GM23248 (cell line): ENCODE measurements around the gene UPF1. TPM values are rescaled to one million over a fixed set of nuclear protein-coding genes. Genes with fewer than 3 reads are reported as not detected.

Source experiments
- DNase-seq: peaks from one replicate; pipeline ENCODE4 v3.0.0-alpha.2; 2015
- H2AFZ ChIP-seq: fragments of 200-600 bp; sonication (generic); 2 replicates; pipeline ENCODE4 v1.6.1; 2016; ENCODE audit warnings: antibody characterized with exemption
- H3F3A ChIP-seq: fragments of 200-600 bp; sonication (generic); 2 replicates; pipeline ENCODE4 v1.6.1; 2016; ENCODE audit warnings: mild to moderate bottlenecking, antibody characterized with exemption, mixed run types; ENCODE audit not compliant: insufficient read depth
- H3K27ac ChIP-seq: fragments of 200-600 bp; sonication (generic); 2 replicates; pipeline ENCODE4 v1.5.1; 2016; ENCODE audit warnings: mild to moderate bottlenecking
- H3K27me3 ChIP-seq: fragments of 200-600 bp; sonication (generic); replicated peaks from 2 replicates; pipeline ENCODE4 v1.6.1; 2016; ENCODE audit warnings: mild to moderate bottlenecking; ENCODE audit not compliant: insufficient read depth
- H3K36me3 ChIP-seq: fragments of 200-600 bp; sonication (generic); 2 replicates; pipeline ENCODE4 v1.6.1; 2016; ENCODE audit warnings: low read depth, mild to moderate bottlenecking
- H3K4me1 ChIP-seq: fragments of 200-600 bp; sonication (generic); 2 replicates; pipeline ENCODE4 v1.6.1; 2016; ENCODE audit warnings: mild to moderate bottlenecking; ENCODE audit not compliant: insufficient read depth
- H3K4me2 ChIP-seq: fragments of 200-600 bp; sonication (generic); one replicate; pipeline ENCODE4 v1.6.1; 2016; ENCODE audit warnings: mild to moderate bottlenecking; ENCODE audit not compliant: unreplicated experiment
- H3K4me3 ChIP-seq: fragments of 200-600 bp; sonication (generic); 2 replicates; pipeline ENCODE4 v1.5.1; 2016; ENCODE audit warnings: mild to moderate bottlenecking
- H3K79me2 ChIP-seq: fragments of 200-600 bp; sonication (generic); 2 replicates; pipeline ENCODE4 v1.6.1; 2016; ENCODE audit warnings: mild to moderate bottlenecking; ENCODE audit not compliant: insufficient read depth
- H3K9ac ChIP-seq: fragments of 200-600 bp; sonication (generic); 2 replicates; pipeline ENCODE4 v1.6.1; 2016; ENCODE audit warnings: mild to moderate bottlenecking
- H3K9me2 ChIP-seq: fragments of 200-600 bp; sonication (generic); 2 replicates; pipeline ENCODE4 v1.6.1; 2016; ENCODE audit warnings: mixed run types, mild to moderate bottlenecking, moderate library complexity; ENCODE audit not compliant: insufficient read depth
- H3K9me3 ChIP-seq: fragments of 200-600 bp; sonication (generic); one replicate; pipeline ENCODE4 v1.6.1; 2017; ENCODE audit warnings: low read depth
- H4K20me1 ChIP-seq: fragments of 200-600 bp; sonication (generic); 2 replicates; pipeline ENCODE4 v1.6.0; 2016; ENCODE audit not compliant: insufficient read depth
- EZH2 ChIP-seq: fragments of 200-600 bp; sonication (generic); IDR thresholded peaks from 2 replicates; pipeline ENCODE4 v1.6.1; 2018; ENCODE audit warnings: antibody characterized with exemption, mild to moderate bottlenecking; ENCODE audit not compliant: insufficient read depth, poor library complexity, severe bottlenecking
- EZH2phosphoT487 ChIP-seq: fragments of 200-600 bp; sonication (generic); IDR thresholded peaks from 2 replicates; pipeline ENCODE4 v1.6.1; 2018; ENCODE audit warnings: antibody characterized with exemption, moderate library complexity, mild to moderate bottlenecking, low read depth; ENCODE audit not compliant: insufficient read depth
- WGBS, 2 experiments: methylation state at CpG; one replicate each; pipeline ENCODE4 v1.1.6; 2015 to 2017; ENCODE audit warnings: low lambda C conversion rate in 2 of 2, low coverage in 1 of 2; ENCODE audit errors: missing lambda C conversion rate in 2 of 2; 5-methylcytosine and 5-hydroxymethylcytosine counted together
- in situ Hi-C: fragments of 300-500 bp; cut with MboI; formaldehyde crosslinking; loops from 2 replicates; pipeline ENCODE4 v1.15.0; 2020
- polyA plus RNA-seq: library from polyadenylated mRNA; unstranded; fragments of >200 nt; fragmentation: Nextera tagmentation; extraction: Ambion mirVana; gene quantifications from 2 replicates; pipeline ENCODE4 v1.2.1, GENCODE V29; 2016
- total RNA-seq: library from RNA; depleted of rRNA; stranded (reverse); fragments of >200 nt; shearing (Covaris generic); gene quantifications from 2 replicates; pipeline ENCODE4 v1.2.3, GENCODE V29; 2014

Gene UPF1
- total and polyA plus RNA-seq, 2 experiments from 2014 or later = 4.3 to 57.4 TPM

DNA sequence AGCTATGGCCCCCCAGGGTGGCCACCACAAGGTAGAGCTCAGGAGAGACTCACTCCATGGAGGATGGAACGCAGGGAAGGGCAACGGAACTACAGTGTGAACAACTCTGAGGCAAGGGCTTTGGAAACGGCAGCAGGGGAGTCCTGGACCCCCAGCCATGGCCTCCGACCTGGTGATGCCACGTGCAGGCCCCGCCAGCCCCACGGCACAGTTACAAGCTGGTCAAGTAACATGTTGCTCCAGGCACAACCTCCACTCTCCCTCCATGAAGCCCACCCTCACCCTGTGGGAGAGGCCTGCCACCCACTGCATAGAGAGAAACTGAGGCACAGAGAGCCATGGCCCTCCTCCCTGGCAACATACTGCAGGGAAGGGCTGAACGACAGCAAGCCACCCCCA is 73.3 kb downstream of the UPF1 start:
- Histone ChIP-seq H3K9me2 (no peaks in the 10 kb centered on the region), H3K79me2 (peaks cover 10% of the 10 kb centered on the region), H3K4me1 (no peaks in the 10 kb centered on the region), H3K9me3 (no peaks in the 10 kb centered on the region), H3K36me3 (no peaks in the 10 kb centered on the region), H3K4me3 (no peak overlapping the region), H3K9ac (no peak overlapping the region), H4K20me1 (no peaks in the 10 kb centered on the region), H3K4me2 (no peak overlapping the region), H3K27ac (no peak overlapping the region), H2AFZ (no peak overlapping the region), H3K27me3 (no peaks in the 10 kb centered on the region), H3F3A (no peaks in the 10 kb centered on the region)
- WGBS, 2 experiments = 86 to 91% methylated on average over 6 to 8 of the region's 8 CpGs
- no peak for TF ChIP-seq EZH2
- no peak for TF ChIP-seq EZH2phosphoT487
- DNase-seq = no peak
- in situ Hi-C loops = no loop called here

DNA sequence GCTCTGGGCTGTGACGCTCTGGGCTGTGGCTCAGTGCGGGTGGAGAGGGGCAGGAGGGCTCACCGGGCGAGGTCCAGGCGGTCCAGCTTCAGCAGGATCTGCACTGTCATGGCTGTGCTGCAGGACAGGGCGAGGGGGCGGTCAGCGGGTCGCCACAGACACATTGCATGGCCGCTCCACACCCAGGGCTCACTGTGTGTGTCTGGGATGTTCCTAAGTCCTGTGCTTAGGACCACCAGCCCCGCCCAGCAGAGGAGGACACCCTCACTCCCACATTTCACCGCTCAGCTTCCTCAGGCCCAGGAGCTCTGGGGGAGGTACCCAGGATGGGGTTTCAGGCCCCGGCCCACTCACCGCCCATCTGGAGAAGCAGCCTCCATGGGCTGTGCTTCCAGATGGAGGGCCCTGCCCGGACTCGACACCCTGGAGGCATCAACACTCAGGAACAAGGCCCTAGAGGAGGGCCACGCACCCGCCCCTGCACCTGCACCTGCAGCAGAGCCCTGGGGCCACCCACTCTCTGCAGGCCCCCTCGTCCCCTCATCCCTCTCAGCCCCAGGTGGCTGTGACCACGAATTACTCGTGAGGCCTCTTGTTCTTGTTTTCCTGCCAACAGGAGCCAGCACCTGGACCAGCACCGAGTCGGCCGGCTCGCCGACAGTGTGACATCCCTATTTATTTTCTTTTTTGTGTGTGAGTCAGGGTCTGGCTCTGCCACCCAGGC is 73.9 kb downstream of the UPF1 start:
- no peak overlapping the region for H3K4me2 ChIP-seq
- no peak overlapping the region for H3K9ac ChIP-seq
- H3K9me2 ChIP-seq = no peaks in the 10 kb centered on the region
- no peaks in the 10 kb centered on the region for H3K27me3 ChIP-seq
- H3K4me3 ChIP-seq = no peak overlapping the region
- H2AFZ ChIP-seq = no peak overlapping the region
- H3K4me1 ChIP-seq = no peaks in the 10 kb centered on the region
- peaks cover 14% of the 10 kb centered on the region for H3K79me2 ChIP-seq
- WGBS, 2 experiments = 82 to 83% methylated on average over 26 of the region's 26 CpGs
- H4K20me1 ChIP-seq = no peaks in the 10 kb centered on the region
- no peaks in the 10 kb centered on the region for H3F3A ChIP-seq
- no peaks in the 10 kb centered on the region for H3K36me3 ChIP-seq
- no peak for DNase-seq
- in situ Hi-C loops = no loop called here
- no peak for TF ChIP-seq EZH2phosphoT487
- TF ChIP-seq EZH2 = no peak
- no peaks in the 10 kb centered on the region for H3K9me3 ChIP-seq
- H3K27ac ChIP-seq = no peak overlapping the region

DNA sequence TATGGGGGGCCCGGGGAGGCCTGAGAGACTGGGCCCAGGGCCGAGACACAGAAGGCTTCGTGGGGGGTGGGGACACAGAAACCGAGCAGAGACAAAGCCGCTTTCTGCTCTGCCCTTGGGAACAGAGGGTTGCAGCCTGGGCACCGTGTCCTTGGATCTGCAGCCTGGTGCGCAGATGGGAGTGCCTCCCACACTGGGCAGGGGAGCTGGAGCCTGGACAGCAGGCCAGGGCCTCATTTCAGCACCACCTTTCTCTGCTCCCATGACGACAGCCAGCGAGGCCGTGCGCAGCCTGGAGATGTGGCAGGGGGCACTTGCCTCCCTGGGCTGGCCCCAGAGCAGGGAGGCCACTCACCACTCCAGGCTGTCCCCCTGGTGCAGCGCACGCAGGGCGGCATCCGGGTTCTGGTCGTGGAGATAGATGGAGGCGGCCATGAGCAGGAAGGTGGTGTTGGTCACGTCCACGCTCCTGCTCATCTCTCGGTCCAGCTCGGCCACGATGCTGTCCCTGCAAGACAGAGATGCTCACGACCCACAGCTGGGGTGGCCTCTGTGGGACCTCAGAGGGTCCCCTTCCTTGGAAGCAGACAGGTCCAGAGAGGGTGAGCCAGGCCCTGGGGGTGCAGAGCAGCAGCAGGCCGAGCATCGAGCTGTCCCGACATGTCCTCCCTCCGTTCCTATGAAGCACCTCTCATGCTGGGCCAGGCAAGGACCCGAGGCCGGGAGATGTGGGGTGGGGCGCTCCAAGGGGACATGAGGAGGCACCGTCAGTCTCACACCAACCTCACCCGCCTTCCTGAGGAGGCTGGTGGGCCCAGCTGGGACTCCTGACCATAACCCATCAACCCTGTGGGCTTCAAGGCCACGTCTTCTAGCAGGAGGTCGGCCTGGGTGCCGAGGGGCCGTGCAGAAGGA is 75.1 kb downstream of the UPF1 start:
- H3K27ac ChIP-seq = no peak overlapping the region
- H3K4me2 ChIP-seq = no peak overlapping the region
- H3K36me3 ChIP-seq = no peaks in the 10 kb centered on the region
- no peak for TF ChIP-seq EZH2phosphoT487
- no peak for TF ChIP-seq EZH2
- H3K79me2 ChIP-seq = peaks cover 20% of the 10 kb centered on the region
- no peak for DNase-seq
- H4K20me1 ChIP-seq = no peaks in the 10 kb centered on the region
- no peak overlapping the region for H2AFZ ChIP-seq
- H3K4me3 ChIP-seq = no peak overlapping the region
- H3K27me3 ChIP-seq = no peaks in the 10 kb centered on the region
- H3F3A ChIP-seq = no peaks in the 10 kb centered on the region
- no peaks in the 10 kb centered on the region for H3K4me1 ChIP-seq
- H3K9me2 ChIP-seq = no peaks in the 10 kb centered on the region
- in situ Hi-C loops = no loop called here
- 85% methylated on average over 33 to 36 of the region's 36 CpGs for WGBS, 2 experiments
- no peak overlapping the region for H3K9ac ChIP-seq
- no peaks in the 10 kb centered on the region for H3K9me3 ChIP-seq

DNA sequence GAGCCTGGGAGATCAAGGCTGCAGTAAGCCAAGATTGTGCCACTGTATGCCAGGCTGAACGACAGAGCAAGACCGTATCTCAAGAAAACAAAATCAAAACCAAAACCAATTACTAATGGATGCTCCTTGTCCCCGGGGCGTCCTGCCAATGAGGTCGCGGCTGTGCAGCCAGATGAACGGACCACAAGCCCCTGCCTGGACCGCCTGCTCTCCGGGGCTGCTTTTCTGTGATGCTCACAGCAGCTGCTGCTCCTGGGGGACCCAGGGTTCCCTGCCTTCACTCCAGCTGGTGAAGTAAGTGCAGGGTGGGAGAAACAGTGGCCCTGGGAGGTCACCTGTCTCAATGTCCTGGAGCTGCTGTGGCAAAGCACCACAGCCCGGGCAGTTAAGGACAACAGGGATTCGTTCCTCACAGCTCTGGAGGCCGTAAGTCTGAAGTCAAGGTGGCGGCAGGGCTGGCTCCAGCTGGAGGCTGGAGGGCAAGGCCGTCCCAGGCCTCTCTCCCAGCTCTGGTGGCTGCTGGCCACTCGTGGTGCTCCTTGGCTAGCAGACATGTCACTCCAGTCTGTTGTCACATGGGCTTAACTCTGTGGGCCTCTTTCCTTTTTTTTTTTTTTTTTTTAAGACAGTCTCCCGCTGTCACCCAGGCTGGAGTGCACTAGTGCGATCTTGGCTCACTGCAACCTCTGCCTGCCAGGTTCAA is 77.3 kb downstream of the UPF1 start:
- Histone ChIP-seq H3K9me3 (no peaks in the 10 kb centered on the region), H3K27ac (no peak overlapping the region), H3K9ac (no peak overlapping the region), H3K4me1 (no peaks in the 10 kb centered on the region), H3K4me3 (no peak overlapping the region), H3F3A (no peaks in the 10 kb centered on the region), H3K79me2 (peaks cover 42% of the 10 kb centered on the region), H3K4me2 (no peak overlapping the region), H4K20me1 (no peaks in the 10 kb centered on the region), H3K36me3 (no peaks in the 10 kb centered on the region), H3K27me3 (no peaks in the 10 kb centered on the region), H2AFZ (no peak overlapping the region), H3K9me2 (no peaks in the 10 kb centered on the region)
- WGBS, 2 experiments = 92 to 93% methylated on average over 17 of the region's 17 CpGs
- in situ Hi-C loops = no loop called here
- DNase-seq = no peak
- TF ChIP-seq EZH2phosphoT487 (no peak), EZH2 (no peak)
